ENCODE results near the gene ZNF787. TPM values are rescaled to one million over a fixed set of nuclear protein-coding genes. Genes with fewer than 3 reads are reported as not detected.

The ZNF787 gene
- total RNA-seq, 2 experiments from 2014 or later: 24.2 to 26.1 TPM

DNA sequence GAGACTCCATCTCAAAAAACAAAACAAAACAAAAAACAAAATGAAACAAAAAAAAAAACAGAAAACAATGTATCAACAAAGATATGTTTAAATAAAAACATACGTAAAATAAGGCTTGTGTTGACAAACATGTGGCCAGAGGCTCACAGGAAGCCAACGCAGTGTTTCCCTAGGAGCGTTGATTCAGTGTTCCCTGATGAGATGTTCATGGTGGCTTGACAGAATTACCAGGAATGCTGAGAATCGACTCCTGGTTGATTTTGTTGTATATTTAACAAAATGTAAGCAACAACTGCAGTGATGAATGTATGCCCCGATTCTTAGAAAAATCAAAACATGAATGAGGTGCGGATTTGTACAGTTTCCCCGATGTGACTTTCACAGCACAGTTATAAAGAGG is 8.9 kb upstream of the ZNF787 start:
- intact Hi-C loops (cut with micrococcal nuclease): no loop called here
- H3K9me3 Mint-ChIP-seq: no peaks in the 10 kb centered on the region
- H3K27ac Mint-ChIP-seq: no peak overlapping the region
- peaks cover 6% of the 10 kb centered on the region for H3K4me1 Mint-ChIP-seq (ENCODE audit: low read depth)
- DNase-seq: no peak
- CTCF ChIA-PET: no interaction called here
- no peaks in the 10 kb centered on the region for H3K27me3 Mint-ChIP-seq (ENCODE audit: low read depth)
- no peaks in the 10 kb centered on the region for H3K36me3 Mint-ChIP-seq (ENCODE audit: low read depth)
- H3K4me3 Mint-ChIP-seq: no peak overlapping the region

GRCh38 chr19:56126983-56127780 is 6.1 kb upstream of the ZNF787 start:
- DNase-seq: no peak
- H3K27me3 Mint-ChIP-seq (ENCODE audit: low read depth): no peaks in the 10 kb centered on the region
- H3K9me3 Mint-ChIP-seq: no peaks in the 10 kb centered on the region
- H3K4me3 Mint-ChIP-seq: no peak overlapping the region
- no peak overlapping the region for H3K27ac Mint-ChIP-seq
- H3K36me3 Mint-ChIP-seq (ENCODE audit: low read depth): no peaks in the 10 kb centered on the region
- H3K4me1 Mint-ChIP-seq (ENCODE audit: low read depth): peaks cover 20% of the 10 kb centered on the region
- CTCF ChIA-PET: no interaction called here
- intact Hi-C loops (cut with micrococcal nuclease): no loop called here

DNA sequence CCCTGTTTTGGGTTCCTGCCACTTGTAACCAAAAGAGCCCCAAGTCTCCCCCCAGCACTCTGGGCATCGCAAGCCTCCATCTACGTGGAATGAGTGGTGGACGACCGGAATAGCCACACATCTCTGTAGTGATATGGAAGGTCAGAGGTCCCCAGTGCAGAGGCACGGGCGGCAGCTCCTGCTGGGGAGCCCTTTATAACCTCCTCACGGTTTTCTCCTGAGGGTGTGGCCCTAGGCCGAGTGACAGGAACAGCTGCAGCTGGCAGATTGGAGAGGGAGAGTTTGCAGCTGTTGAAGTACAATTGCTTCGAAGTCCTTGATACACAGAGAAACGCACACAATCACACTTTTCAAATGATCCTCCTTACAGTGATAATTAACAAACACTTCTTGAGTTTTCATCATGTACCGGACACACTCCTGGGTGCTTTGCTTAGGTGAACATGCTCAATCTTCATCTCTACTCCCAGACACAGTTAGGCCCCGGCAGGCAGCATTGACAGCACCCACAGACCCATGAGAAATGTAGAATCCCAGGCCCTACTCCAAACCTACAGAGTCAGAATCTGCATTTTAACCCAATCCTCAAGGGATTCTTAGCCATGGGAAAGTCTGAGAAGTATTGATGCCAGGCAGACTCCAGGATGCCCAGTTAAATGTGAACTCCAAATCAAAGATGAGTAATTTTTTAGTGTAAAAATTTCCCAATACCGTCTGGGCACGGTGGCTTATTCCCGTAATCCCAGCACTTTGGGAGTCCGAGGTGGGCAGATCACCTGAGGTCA is 4.9 kb upstream of the ZNF787 start:
- H3K9me3 Mint-ChIP-seq: no peaks in the 10 kb centered on the region
- H3K36me3 Mint-ChIP-seq (ENCODE audit: low read depth): no peaks in the 10 kb centered on the region
- no peak overlapping the region for H3K27ac Mint-ChIP-seq
- H3K4me3 Mint-ChIP-seq: no peak overlapping the region
- no peaks in the 10 kb centered on the region for H3K27me3 Mint-ChIP-seq (ENCODE audit: low read depth)
- no peak for DNase-seq
- CTCF ChIA-PET: interaction anchor here (0.5 to 0.7 kb wide), 2 partner anchors 47 to 559 kb away, joined by 3 to 4 read pairs; no protein-coding TSS in a partner anchor
- intact Hi-C loops (cut with micrococcal nuclease): no loop called here
- peaks cover 25% of the 10 kb centered on the region for H3K4me1 Mint-ChIP-seq (ENCODE audit: low read depth)

GRCh38 chr19:56124578-56124977 is 3.5 kb upstream of the ZNF787 start:
- Mint-ChIP-seq H3K4me1 (ENCODE audit: low read depth) (peaks cover 30% of the 10 kb centered on the region), H3K36me3 (ENCODE audit: low read depth) (peaks cover 2% of the 10 kb centered on the region), H3K27me3 (ENCODE audit: low read depth) (no peaks in the 10 kb centered on the region), H3K4me3 (no peak overlapping the region), H3K27ac (peak overlapping the region; percentile 63), H3K9me3 (no peaks in the 10 kb centered on the region)
- CTCF ChIA-PET: interaction anchor here (0.6 to 0.9 kb wide), 2 partner anchors 41 to 47 kb away, joined by 3 read pairs; no protein-coding TSS in a partner anchor
- peak; percentile 45 for DNase-seq
- intact Hi-C loops (cut with micrococcal nuclease): loop anchor here (5.0 kb wide), 2 partner anchors 867 to 1662 kb away; partner anchors contain the start of genes LENG9 and PPP6R1

GRCh38 chr19:56123266-56123891 is 2.3 kb upstream of the ZNF787 start:
- intact Hi-C loops (cut with micrococcal nuclease): loop anchor here (5.0 kb wide), 2 partner anchors 866 to 1661 kb away; partner anchors contain the start of genes LENG9 and PPP6R1
- Mint-ChIP-seq H3K4me1 (ENCODE audit: low read depth) (peaks cover 40% of the 10 kb centered on the region), H3K27ac (peak overlapping the region; percentile 19), H3K4me3 (no peak overlapping the region), H3K27me3 (ENCODE audit: low read depth) (no peaks in the 10 kb centered on the region), H3K36me3 (ENCODE audit: low read depth) (peaks cover 2% of the 10 kb centered on the region), H3K9me3 (no peaks in the 10 kb centered on the region)
- no peak for DNase-seq
- CTCF ChIA-PET: no interaction called here

- CTCF ChIA-PET: no interaction called here
- Mint-ChIP-seq H3K4me1 (ENCODE audit: low read depth) (peaks cover 49% of the 10 kb centered on the region), H3K36me3 (ENCODE audit: low read depth) (peaks cover 2% of the 10 kb centered on the region), H3K27ac (peak overlapping the region; percentile 94), H3K27me3 (ENCODE audit: low read depth) (no peaks in the 10 kb centered on the region), H3K4me3 (peak overlapping the region; percentile 86), H3K9me3 (no peaks in the 10 kb centered on the region)
- peak; percentile 70 for DNase-seq
- intact Hi-C loops (cut with micrococcal nuclease): loop anchor here (1.0 to 5.0 kb wide), 5 partner anchors 20 to 1658 kb away; partner anchors contain the start of genes LENG9, PPP6R1 and ZSCAN5A
These were observed 520 bp downstream of the ZNF787 start for GRCh38 chr19:56120371-56121179.

- CTCF ChIA-PET: no interaction called here
- intact Hi-C loops (cut with micrococcal nuclease): loop anchor here (5.0 kb wide), 2 partner anchors 863 to 1658 kb away; partner anchors contain the start of genes LENG9 and PPP6R1
- no peak for DNase-seq
- no peaks in the 10 kb centered on the region for H3K9me3 Mint-ChIP-seq
- H3K27me3 Mint-ChIP-seq (ENCODE audit: low read depth): no peaks in the 10 kb centered on the region
- H3K4me1 Mint-ChIP-seq (ENCODE audit: low read depth): peaks cover 48% of the 10 kb centered on the region
- H3K27ac Mint-ChIP-seq: peak overlapping the region; percentile 87
- H3K4me3 Mint-ChIP-seq: peak overlapping the region; percentile 86
- peaks cover 2% of the 10 kb centered on the region for H3K36me3 Mint-ChIP-seq (ENCODE audit: low read depth)
These were observed 1.1 kb downstream of the ZNF787 start for GRCh38 chr19:56120002-56120370.

GRCh38 chr19:56119582-56119978 is 1.5 kb downstream of the ZNF787 start:
- Mint-ChIP-seq H3K9me3 (no peaks in the 10 kb centered on the region), H3K27me3 (ENCODE audit: low read depth) (no peaks in the 10 kb centered on the region), H3K27ac (peak overlapping the region; percentile 87), H3K36me3 (ENCODE audit: low read depth) (peaks cover 2% of the 10 kb centered on the region), H3K4me3 (peak overlapping the region; percentile 86), H3K4me1 (ENCODE audit: low read depth) (peaks cover 48% of the 10 kb centered on the region)
- no peak for DNase-seq
- CTCF ChIA-PET: no interaction called here
- intact Hi-C loops (cut with micrococcal nuclease): no loop called here

DNA sequence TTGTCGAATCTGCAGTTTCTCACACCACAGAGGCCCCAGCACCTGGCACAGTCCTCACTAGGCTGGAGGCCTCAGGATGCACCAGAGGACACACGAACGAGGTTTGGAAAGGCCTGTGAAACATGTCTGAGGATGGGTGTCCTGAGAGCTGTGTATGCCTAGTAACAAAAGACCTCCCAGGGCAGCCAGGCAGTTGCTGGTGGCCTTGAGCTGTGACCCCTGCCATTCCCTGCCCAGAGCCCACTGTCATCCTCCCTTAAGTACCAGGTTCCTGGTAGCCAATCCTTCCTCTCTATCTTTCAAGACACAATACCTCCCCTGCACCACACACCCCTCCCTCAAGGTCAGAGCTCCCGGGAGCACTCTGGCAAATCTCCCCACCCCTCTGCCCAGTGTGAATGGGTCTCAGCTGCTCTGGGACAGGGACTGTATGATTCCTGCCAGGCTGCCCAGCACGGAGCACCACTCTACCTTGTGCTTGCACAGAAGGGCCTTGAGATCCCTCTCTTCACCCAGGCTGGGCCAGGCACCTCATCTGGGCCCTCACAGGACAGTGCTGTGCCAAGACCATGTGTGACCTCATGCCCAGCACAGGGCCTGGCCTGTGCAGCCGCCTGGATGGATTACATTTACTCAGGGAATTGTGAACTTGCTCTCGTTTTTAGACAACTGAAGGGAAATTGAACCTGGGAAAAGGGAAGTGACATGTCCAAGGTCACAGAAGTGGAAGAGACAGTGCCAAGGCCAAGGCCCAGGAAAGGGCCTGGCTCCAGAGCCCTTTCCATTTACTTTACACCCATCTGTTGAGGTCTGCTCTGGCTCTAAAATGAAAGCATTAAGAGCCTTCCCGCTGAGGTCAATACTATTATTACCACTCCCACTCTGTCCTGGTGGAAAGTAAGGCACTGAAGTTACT is 2.2 kb downstream of the ZNF787 start:
- CTCF ChIA-PET: no interaction called here
- DNase-seq: no peak
- peak overlapping the region; percentile 86 for H3K4me3 Mint-ChIP-seq
- peaks cover 2% of the 10 kb centered on the region for H3K36me3 Mint-ChIP-seq (ENCODE audit: low read depth)
- H3K27me3 Mint-ChIP-seq (ENCODE audit: low read depth): no peaks in the 10 kb centered on the region
- H3K27ac Mint-ChIP-seq: peak overlapping the region; percentile 87
- H3K9me3 Mint-ChIP-seq: no peaks in the 10 kb centered on the region
- intact Hi-C loops (cut with micrococcal nuclease): no loop called here
- H3K4me1 Mint-ChIP-seq (ENCODE audit: low read depth): peaks cover 49% of the 10 kb centered on the region

- CTCF ChIA-PET: no interaction called here
- Mint-ChIP-seq H3K4me1 (ENCODE audit: low read depth) (peaks cover 52% of the 10 kb centered on the region), H3K27ac (no peak overlapping the region), H3K27me3 (ENCODE audit: low read depth) (no peaks in the 10 kb centered on the region), H3K4me3 (no peak overlapping the region), H3K9me3 (no peaks in the 10 kb centered on the region), H3K36me3 (ENCODE audit: low read depth) (peaks cover 2% of the 10 kb centered on the region)
- DNase-seq: no peak
- intact Hi-C loops (cut with micrococcal nuclease): no loop called here
These were observed 3.2 kb downstream of the ZNF787 start for GRCh38 chr19:56117889-56118288.

GRCh38 chr19:56117376-56117884 is 3.7 kb downstream of the ZNF787 start:
- H3K36me3 Mint-ChIP-seq (ENCODE audit: low read depth): peaks cover 2% of the 10 kb centered on the region
- intact Hi-C loops (cut with micrococcal nuclease): no loop called here
- no peak overlapping the region for H3K4me3 Mint-ChIP-seq
- peaks cover 56% of the 10 kb centered on the region for H3K4me1 Mint-ChIP-seq (ENCODE audit: low read depth)
- DNase-seq: no peak
- no peaks in the 10 kb centered on the region for H3K9me3 Mint-ChIP-seq
- CTCF ChIA-PET: no interaction called here
- no peaks in the 10 kb centered on the region for H3K27me3 Mint-ChIP-seq (ENCODE audit: low read depth)
- H3K27ac Mint-ChIP-seq: no peak overlapping the region

All from activated naive CD4-positive, alpha-beta T cell treated with anti-CD3 and anti-CD28 coated beads for 36 hours (primary cell).